Measurements from ENCODE around the gene DDX60. TPM values are rescaled to one million over a fixed set of nuclear protein-coding genes. Genes with fewer than 3 reads are reported as not detected.

Gene DDX60
- 9.6 and 16.0 TPM in 2 replicates for total RNA-seq (ENCODE audit: low replicate concordance)

GRCh38 chr4:168318266-168318895 is at the start of gene DDX60:
TSS of gene DDX60 (minus strand) at chr4:168318752. CDS start at chr4:168311259, 7,493 bp downstream.

Other genes starting within 250 kb of the DDX60 start
- gene ANXA10, start 226.2 kb downstream of the DDX60 start, total RNA-seq (ENCODE audit: low replicate concordance): 0.94 and 5.1 TPM in 2 replicates
- 6.2 and 13.8 TPM in 2 replicates for gene DDX60L, start 161.7 kb upstream of the DDX60 start, total RNA-seq (ENCODE audit: low replicate concordance)
- 28.0 and 124 TPM in 2 replicates for gene PALLD, start 178.3 kb upstream of the DDX60 start, total RNA-seq (ENCODE audit: low replicate concordance)

All from smooth muscle cell of the coronary artery (primary cell).